ENCODE measurements around the gene CORO2B. TPM values are rescaled to one million over a fixed set of nuclear protein-coding genes. Genes with fewer than 3 reads are reported as not detected.

The CORO2B gene
- polyA plus RNA-seq, 5 donors = 18.4 to 27.1 (median 20.1) TPM

DNA sequence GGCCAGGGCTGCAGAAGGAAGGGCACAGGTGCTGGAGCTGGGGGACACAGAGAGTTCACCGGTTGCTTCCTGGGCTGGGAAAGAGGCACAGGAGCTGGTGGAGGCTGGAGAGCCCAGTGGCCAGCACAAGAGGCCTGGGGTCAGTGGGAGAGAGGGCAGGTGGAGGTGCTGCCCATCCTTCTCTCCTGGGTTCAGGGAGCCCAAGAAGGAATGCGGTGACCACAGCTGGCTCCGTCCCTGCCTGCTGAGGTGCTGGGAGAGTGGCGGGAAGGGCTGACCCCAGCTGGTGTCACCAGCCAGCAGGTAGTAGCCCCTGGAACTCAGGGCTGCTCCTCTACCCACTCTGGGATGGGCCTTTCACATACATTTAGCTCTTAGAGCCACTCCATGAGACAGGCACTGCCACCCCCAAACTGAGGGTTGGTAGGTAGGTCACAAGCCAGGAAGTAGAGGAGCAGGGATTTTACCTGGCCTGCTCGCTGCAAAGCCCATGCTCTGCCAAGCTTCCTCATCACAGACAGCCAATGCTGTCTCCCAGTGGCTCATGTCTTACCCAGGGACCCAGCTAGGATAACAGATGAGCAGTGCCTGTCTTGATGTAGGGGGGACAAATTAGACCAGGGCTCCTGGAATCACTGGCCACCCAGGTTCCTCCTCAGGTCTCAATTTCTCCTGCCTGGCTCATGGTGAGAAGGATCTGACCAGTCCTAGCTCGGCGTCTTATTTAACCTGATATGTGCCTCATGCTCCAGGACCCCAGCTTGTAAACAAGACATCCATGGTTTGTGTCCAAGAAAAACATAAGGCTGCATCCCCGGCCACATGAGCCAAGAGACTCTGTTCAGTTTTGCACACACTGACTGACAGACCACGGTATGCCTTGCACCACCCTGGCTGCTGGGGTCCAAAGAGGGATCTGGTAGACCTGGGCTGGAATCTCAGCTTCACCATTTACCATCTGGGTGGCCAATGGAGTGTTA is 119.2 kb downstream of the CORO2B start:
- no peak for DNase-seq

DNA sequence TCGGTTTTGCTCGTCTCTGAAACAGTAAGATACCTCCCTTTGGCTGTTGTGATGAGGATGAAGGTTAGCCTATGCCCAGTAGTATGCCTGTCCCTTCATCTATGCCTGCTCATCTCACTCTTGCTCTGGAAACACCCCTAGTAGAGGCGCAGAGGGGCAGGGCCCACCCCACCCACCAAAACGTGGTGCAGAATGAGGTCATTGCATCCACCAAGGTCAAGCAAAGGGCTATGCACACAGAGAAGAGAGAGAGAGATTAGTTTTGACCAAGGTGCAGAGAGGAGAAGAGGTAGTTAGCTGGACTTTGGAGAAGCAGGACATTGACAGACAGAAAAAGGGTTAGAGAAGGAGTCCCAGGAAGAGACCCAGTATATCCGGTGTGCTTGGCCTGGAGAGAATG is 119.9 kb downstream of the CORO2B start:
- DNase-seq = no peak

DNA sequence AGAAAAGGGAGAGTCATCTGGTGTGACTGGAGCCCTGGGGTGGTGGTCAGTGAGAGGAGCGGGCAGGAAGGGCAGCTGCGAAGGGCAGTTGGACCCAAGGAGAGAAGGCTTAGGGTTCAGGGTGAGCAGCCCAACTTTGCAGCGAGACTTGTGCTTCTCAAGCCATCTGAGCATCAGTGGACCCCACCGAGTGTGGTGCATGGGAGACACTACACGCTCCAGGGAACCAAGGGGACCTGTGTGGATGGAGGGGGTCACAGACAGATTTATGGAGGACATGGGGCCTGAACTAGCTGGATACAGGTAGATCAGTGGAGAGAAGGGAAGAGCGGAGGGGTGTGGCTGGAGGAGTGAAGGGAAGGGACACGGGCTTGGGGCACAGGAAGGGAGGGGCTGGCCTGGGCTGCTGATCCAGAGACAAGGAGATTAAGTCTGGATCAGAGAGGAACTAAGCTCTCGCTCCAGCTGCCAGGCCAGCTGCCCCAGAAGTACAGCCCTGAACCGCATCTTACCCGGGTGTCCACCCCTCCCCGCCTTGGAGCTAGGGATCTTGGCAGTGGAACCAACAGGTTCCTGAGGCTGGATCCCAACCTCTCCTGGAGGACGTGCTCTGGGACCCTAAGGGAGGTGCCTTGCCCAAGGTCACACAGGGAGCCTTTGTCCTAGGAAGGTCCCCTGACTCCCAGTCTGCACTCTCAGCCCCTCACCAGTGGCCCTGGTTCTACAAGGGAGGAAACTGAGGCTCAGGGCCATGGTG is 120.5 kb downstream of the CORO2B start:
- DNase-seq = no peak

DNA sequence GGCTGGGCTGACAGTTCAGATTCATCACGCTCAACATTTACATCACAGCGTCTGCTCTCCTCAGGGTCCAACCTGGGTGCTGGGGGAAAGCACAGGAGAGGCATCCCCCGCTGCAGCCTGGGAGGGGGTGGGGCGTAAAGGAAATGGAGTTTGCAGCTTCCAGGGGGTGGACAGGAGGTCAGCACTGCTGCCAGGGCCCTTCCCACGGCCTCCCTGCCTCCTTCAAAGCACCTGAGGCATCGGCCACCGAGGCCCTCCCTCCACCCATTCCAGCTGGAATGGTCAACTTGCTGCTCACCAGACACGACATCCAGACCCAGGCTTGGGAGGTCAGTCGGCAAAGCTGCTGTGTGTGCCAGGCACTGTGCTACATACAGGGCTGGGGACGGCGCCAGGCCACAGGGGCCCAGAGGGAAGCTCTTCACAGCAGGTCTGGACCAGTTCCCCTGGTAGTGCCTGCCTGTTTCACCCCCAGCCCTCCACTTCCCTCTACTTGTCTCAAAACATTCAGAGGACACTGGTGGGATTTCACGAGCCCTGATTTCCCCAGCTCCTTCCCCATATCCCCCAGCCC is 121.2 kb downstream of the CORO2B start:
- DNase-seq = no peak

DNA sequence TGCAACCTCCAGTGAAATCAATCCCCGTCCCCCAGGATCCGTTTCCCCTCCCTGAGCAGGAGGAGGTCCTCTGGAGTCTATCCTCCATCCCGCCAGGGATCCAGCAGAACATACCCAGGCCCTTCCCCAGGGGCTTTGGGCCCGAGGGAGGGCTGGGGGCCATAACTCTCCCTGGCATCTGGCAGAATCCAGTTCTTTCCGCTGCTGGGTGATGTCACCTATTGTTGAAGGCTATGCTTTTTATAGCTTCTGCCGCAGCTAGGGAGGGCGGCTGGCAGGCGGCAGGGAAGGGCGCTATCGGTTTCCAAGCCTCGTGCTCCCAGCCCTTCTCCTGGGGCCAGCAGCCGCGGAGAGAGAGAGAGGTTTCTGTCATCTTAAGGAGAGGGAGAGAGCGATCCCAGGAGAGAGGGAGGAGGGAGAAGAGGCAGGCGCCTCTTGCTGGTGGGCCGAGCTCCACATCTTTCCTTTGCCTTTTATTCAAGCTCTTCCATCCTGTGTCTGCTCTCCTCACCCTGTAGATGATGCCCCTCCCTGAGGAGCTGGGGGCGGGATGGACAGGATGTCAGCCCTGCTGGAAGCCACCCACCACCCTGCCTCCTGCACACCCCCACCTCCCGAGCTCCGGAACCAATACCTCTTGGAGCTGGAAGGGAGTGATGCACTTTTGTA is 121.8 kb downstream of the CORO2B start:
- DNase-seq = peak in 1 of 2 donors; percentile 67

DNA sequence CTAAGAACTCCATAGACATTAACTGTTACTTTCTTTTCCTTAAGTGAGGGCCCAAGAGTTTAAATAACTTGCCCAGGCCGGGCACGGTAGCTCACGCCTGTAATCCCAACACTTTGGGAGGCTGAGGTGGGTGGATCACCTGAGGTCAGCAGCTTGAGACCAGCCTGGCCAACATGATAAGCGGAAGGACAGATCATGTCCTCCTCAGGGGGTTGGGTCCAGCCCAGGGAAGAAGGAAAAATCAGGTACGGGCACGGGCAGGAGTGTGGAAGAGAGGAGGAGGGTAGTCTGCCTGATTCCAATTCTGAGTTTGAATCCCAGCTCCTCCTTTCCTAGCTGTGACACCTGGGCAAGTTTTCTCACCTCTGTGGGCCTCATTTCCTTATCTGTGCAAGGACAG is 123.1 kb downstream of the CORO2B start:
- no peak for DNase-seq

DNA sequence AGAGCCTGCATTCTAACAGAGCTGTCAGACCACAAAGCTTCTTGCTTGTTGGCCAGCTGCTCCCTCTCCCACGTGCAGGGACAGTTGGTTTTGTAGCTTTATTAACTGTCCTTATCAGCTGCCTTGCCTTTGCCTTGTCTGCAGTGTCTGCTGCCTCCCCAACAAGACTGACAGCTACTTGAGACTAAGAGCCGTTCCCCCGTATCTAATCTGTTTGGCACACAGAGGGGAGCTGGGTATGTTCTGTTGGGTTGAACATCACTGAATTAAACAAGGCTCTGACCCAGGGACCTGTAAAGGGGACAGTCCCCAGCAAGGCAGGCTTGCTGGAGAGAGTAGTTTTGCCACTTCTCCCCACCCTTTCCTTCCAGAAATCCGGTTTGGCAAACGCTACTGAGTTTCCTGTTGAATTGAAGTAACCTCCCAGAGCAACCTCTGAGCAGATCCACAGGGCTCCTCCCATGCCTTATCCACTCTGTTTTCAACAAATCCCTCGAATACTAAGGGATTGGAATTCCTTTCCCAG is 125.8 kb downstream of the CORO2B start:
- DNase-seq = peak in 1 of 2 donors; percentile 48

DNA sequence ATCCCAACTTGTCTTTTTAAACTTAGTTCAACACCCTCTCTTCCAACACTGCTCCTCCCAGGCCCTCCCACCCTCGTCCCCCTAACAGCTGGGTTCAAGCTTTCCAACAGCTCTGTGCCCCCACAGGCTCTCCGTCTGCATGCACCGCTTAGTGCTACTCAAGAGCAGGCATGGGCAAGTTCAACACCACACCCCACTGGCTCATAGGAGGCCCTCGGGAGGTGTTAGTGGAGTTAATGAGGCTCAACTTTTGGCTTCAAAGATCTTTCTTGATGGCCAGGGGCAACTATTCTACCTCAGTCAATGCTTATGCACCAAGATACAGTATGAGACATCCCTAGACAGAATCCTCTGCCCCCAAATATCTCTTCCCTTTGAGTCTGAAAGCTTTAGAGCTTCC is 127.5 kb downstream of the CORO2B start:
- DNase-seq = no peak

DNA sequence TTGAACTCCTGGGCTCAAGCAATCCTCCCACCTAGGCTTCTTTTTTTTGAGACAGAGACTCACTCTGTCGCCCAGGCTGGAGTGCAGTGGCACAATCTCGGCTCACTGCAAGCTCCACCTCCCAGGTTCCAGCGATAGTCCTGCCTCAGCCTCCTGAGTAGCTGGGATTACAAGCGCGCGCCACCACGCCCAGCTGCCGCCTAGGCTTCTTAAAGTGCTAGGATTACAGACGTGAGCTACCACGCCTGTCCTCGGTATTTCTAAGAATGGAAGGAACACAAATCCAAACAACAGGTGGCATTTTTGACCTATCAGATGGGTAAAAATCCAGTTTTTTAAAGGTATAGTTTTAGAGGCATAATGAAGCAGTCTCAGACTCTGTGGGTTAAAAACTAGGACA is 128.1 kb downstream of the CORO2B start:
- DNase-seq = no peak

DNA sequence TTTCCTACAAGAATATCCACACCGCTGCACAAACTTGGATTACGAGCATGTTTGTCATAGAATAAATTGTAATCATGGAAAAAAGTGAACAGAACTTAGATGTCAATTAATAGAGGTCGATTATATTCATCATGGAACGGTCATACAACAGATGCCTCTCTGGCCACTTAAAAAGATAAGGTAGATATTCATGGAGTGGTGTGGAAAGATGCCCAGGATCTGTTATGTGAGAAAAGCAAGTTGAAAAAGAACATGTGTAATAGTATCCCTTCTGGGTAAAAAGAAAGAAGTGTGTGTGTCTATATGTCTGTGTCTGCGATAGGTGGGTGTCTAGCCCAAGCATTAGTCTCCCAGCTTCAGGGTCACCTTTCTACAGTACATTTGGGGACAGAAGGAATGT is 128.6 kb downstream of the CORO2B start:
- no peak for DNase-seq

DNA sequence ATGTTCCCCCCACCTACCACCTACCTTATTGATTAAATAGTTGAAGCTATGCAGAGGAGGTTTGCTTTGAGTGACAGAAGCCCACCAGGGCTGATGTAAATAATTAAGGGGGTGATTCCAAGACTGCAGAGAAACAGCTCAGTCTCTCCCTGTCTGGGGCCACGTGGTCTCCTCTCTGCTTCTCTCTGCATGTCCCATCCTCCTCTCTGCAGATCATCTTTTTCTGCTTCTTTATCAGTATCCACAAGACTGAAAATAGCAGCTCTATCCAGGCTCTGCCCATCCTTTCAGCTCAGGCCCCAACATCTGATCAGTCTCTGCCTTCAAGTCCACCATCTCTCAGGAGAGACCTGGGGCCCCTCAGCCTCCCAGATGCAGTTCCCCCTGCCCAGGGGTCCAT is 131.1 kb downstream of the CORO2B start:
- no peak for DNase-seq

DNA sequence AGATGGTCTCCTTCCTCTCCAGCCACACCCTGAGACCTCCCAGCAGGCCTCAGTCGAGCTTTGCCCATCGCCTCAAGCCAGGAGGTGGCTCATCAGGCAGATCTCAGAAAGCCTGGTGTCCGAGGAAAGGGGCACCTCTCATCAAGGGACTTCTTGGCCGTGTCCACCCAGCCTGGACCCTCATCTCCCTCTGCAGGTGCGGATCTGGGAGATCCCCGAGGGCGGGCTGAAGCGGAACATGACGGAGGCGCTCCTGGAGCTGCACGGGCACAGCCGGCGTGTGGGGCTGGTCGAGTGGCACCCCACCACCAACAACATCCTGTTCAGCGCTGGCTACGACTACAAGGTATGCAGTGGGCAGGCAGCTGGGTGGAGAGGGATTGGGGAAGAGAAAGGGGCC is 131.7 kb downstream of the CORO2B start:
- DNase-seq = no peak

DNA sequence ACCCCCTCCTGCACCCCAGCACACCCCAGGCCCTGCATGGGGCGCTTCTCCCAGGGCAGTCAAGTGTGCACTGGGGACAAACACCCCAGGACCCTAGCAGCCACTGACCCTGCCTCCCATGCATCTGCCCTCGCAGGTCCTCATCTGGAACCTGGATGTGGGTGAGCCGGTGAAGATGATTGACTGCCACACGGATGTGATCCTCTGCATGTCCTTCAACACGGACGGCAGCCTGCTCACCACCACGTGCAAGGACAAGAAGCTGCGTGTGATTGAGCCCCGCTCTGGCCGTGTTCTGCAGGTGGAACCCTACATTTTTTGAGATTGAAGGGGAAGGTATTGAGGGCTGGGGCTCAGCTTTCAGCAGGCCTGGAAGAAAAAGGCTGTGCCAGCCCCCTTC is 132.6 kb downstream of the CORO2B start:
- no peak for DNase-seq

DNA sequence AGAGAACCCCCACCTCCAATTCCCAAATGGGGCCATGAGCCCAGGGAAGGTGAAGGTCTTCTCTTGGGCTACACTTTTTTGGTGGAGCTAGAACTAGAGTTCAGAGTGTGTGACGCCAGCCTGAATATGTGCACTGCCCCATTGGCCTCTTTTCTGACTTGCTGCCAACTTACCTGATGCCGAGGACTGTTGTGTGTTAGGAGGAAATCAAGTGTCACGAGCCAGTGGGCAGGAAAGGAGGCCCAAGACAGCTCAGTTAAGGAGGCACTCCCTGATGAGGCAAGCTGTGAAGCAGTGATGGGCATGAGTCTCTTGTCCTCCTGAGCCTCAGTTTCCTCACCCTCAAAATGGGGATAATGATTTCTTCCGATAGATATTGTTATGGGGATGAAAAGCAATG is 134.1 kb downstream of the CORO2B start:
- DNase-seq = no peak

DNA sequence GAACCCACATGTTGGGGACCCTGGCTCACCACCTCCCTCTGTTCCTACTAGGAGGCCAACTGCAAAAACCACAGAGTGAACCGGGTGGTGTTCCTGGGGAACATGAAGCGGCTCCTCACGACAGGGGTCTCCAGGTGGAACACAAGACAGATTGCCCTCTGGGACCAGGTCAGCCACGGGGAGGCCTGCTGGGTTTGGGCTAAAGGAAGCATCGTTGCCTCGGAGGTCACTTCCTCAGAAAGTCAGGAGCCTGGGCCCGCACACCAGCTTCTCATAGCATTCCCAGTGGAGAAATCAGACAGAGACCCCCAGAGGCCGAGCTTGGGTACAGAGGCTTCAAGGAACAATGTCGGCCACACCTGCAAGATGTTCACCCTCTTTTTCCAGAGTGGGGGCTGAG is 135.1 kb downstream of the CORO2B start:
- no peak for DNase-seq

DNA sequence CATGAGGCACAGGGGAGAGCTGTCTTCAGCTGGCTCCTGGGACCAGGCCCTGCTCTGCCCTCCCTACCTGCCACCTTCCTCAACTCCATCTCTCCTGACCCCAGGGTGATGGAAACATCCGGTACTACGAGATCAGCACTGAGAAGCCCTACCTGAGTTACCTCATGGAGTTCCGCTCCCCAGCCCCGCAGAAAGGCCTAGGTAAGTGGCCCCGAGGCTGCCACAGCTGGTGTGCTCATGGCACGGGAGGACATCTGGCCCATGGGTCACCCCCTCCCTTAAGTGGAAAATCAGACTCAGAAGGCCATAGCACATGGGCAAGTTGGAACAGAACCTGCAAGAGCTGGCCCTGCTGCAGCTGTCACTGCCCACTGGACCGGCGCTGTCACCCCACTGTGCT is 136.3 kb downstream of the CORO2B start:
- no peak for DNase-seq

DNA sequence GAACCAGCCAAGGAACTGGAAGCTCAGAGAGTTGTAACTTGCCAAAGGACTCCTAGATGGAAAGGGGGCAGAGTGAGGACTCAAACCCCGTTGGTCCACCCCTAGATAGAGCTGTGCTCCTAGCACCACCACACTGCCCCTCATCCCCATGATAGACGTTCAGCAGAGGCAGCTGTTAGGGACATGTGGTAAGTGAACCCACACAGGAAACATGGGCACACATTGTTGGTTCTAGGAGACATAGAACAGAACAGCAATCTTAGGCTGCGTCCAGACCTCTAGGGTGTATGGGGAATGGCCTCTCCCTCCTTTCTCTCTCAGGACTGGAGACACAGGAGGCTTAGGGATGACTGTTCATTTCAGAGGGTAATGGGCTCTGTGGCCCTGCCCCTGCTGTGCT is 139.2 kb downstream of the CORO2B start:
- DNase-seq = no peak

DNA sequence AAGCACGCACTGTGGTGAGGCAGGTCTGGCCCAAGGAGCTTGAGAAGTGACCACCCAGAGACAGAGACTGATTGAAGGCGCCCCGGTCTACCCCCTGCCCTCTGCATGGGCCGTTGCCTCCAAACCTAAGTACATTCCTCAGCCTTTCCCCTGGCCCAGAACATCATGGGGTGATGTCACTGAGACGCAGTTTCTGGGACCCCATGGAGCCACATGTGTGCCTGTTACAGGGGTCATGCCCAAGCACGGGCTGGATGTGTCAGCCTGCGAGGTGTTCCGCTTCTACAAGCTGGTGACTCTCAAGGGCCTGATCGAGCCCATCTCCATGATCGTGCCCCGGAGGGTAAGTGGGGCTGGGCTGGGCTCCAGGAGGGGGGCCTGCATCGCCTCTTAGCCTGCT is 139.7 kb downstream of the CORO2B start:
- DNase-seq = no peak

DNA sequence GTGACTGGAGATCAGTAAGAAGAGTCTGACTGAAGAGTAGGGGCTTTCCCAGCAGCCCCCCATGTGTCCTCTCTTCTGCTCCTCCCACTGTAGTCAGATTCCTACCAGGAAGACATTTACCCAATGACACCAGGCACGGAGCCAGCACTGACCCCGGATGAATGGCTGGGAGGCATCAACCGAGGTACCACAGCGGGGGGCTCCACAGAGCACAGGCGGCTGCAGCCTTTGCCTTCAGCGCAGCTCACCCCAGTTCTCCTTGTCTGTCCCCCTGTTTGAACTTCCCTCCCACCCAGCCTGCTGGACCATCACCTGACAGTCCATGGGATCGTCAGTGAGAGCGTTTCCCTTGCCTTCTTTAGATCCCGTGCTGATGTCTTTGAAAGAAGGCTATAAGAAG is 140.3 kb downstream of the CORO2B start:
- DNase-seq = no peak

DNA sequence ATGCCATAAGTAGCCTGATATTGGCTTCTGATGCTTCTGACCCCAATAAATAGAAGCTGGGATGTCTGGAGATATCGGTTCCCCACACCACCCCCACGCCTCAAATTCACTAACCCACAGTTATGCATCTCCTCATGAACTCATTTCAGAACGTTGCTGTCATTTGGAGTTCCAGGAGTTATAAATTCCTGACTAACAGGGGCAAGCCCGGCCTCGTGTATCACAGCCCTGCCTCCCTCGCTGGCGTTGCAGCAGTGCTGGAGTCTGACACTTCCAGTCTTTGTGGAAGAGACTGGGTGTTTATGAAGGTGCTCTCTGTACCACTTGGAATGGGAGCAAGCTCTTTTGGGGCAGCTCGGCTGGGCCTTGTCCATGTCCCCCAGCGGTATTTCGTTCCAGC is 140.9 kb downstream of the CORO2B start:
- DNase-seq = no peak

DNA sequence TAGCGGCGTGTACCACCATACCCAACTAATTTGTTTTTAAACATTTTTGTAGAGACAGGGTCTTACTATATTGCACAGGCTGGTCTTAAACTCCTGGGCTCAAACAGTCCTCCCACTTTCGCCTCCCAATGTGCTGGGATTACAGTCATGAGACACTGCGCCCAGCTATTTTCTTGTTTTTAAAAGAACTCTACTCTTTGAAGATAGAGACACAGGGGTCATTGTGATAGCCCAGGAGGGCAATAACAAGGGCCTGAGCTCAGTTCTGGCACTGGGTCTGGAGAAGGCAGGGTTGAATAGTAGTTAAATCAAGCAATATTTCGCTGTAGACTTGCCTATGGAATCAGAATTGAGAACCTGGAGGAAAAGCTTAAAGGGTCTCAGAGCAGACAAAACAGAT is 143.1 kb downstream of the CORO2B start:
- no peak for DNase-seq

DNA sequence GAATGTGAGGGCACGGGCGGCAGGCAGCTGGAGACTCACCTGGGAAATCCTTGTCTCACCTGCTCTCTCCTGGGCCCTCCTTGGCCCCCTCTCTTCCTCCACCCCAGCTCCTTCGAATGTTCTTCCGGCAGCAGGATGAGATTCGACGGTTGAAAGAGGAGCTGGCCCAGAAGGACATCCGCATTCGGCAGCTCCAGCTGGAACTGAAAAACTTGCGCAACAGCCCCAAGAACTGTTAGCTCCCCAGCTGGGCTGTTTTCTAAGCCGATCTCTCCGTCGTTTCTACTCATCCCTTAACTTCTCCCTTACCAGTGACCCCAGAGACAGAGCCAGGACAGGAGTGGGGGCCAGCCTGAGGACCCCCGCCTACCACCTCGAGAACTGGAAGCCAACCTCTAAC is 146.9 kb downstream of the CORO2B start:
- DNase-seq = peak; percentile 79 to 87
